Measurements from ENCODE around the gene ARHGEF11.

- no peak for TF ChIP-seq CTCF (conservative IDR thresholded peaks at IDR 0.05; ENCODE audit: low read length)
- no peak for TF ChIP-seq EZH2phosphoT487 (IDR thresholded peaks at IDR 0.05; ENCODE audit: borderline replicate concordance)
These were observed 132.4 kb downstream of the ARHGEF11 start for GRCh38 chr1:156912861-156913808.
